HL-60 (cell line): ENCODE results near the gene DMD.

Experiments
- GABPA ChIP-seq: IDR thresholded peaks from 2 replicates; pipeline ENCODE4 v1.6.1; 2012; ENCODE audit warnings: low read depth
- POLR2AphosphoS5 ChIP-seq: IDR thresholded peaks from 2 replicates; pipeline ENCODE4 v1.6.1; 2012; ENCODE audit warnings: low read depth
- SPI1 ChIP-seq: IDR thresholded peaks from 2 replicates; pipeline ENCODE4 v1.6.1; 2012; ENCODE audit warnings: low read depth, mild to moderate bottlenecking, borderline replicate concordance
- TF ChIP-seq, protein P1 (sequence below): IDR thresholded peaks from one replicate; pipeline ENCODE4 v1.5.1; 2011; ENCODE audit warnings: low read length, control low read depth, inconsistent platforms; ENCODE audit not compliant: insufficient read depth
- TF ChIP-seq, protein P2 (sequence below): IDR thresholded peaks from 2 replicates; pipeline ENCODE4 v1.6.1; 2012; ENCODE audit warnings: low read depth; ENCODE audit not compliant: insufficient replicate concordance

DNA sequence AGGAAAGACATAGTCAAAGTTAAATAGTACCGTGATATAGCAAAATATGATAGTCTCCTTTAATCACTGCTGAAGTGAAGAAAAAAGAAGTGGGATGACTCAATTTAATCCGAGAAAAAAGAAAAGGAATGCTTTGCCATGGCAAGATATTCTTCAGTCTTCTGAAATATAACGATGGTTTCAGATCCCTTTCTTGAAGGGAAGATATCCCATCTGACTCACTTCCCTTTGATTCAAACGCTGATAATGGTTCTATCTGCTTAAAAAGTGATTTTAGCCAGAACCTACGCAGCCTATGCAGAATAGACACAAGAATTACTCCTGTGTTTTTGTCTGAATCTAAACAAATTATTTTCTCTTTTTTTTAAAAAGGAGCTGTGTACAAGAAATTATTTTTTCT is 2071.4 kb downstream of the DMD start:
- TF ChIP-seq, protein P1, sequence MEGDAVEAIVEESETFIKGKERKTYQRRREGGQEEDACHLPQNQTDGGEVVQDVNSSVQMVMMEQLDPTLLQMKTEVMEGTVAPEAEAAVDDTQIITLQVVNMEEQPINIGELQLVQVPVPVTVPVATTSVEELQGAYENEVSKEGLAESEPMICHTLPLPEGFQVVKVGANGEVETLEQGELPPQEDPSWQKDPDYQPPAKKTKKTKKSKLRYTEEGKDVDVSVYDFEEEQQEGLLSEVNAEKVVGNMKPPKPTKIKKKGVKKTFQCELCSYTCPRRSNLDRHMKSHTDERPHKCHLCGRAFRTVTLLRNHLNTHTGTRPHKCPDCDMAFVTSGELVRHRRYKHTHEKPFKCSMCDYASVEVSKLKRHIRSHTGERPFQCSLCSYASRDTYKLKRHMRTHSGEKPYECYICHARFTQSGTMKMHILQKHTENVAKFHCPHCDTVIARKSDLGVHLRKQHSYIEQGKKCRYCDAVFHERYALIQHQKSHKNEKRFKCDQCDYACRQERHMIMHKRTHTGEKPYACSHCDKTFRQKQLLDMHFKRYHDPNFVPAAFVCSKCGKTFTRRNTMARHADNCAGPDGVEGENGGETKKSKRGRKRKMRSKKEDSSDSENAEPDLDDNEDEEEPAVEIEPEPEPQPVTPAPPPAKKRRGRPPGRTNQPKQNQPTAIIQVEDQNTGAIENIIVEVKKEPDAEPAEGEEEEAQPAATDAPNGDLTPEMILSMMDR = no peak
- TF ChIP-seq, protein P2, sequence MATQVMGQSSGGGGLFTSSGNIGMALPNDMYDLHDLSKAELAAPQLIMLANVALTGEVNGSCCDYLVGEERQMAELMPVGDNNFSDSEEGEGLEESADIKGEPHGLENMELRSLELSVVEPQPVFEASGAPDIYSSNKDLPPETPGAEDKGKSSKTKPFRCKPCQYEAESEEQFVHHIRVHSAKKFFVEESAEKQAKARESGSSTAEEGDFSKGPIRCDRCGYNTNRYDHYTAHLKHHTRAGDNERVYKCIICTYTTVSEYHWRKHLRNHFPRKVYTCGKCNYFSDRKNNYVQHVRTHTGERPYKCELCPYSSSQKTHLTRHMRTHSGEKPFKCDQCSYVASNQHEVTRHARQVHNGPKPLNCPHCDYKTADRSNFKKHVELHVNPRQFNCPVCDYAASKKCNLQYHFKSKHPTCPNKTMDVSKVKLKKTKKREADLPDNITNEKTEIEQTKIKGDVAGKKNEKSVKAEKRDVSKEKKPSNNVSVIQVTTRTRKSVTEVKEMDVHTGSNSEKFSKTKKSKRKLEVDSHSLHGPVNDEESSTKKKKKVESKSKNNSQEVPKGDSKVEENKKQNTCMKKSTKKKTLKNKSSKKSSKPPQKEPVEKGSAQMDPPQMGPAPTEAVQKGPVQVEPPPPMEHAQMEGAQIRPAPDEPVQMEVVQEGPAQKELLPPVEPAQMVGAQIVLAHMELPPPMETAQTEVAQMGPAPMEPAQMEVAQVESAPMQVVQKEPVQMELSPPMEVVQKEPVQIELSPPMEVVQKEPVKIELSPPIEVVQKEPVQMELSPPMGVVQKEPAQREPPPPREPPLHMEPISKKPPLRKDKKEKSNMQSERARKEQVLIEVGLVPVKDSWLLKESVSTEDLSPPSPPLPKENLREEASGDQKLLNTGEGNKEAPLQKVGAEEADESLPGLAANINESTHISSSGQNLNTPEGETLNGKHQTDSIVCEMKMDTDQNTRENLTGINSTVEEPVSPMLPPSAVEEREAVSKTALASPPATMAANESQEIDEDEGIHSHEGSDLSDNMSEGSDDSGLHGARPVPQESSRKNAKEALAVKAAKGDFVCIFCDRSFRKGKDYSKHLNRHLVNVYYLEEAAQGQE = no peak
- TF ChIP-seq GABPA = no peak
- TF ChIP-seq POLR2AphosphoS5 = no peak
- no peak for TF ChIP-seq SPI1
